SKM-1 treated with dmso at 0.1 percent for 144 hours (cell line): Measurements from ENCODE around the gene VTN.
"Not testable (repeated sequence)": the region's sequence is repeated elsewhere in the genome, so short reads cannot be mapped to it uniquely, and the experiment has no call there.

Source experiments
- DNase-seq: peaks from one replicate; lab custom pipeline; 2025; ENCODE audit not compliant: unreplicated experiment; lab: John Stamatoyannopoulos, UW

VTN gene

DNA sequence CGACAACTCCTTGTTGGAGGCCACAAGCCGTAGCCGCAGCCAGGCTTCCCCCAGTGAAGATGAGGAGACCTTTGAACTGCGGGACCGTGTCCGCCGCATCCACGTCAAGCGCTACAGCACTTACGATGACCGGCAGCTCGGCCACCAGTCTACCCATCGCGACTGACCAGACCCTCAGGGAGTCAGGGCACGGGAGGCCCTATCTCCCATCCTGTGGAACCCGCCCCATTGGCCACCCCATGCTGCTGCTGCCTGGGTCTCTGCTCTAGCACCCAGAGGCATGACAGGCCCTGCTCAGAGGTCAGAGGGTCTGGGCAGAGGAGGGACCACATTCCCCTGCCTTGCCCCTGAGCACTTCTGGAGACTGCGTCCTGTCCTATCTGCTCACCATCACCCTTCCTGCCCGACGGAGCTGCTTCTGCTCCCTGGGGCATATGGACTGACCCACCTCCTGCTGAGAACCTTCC, 25.6 kb downstream of the VTN start:
- DNase-seq, result no peak

DNA sequence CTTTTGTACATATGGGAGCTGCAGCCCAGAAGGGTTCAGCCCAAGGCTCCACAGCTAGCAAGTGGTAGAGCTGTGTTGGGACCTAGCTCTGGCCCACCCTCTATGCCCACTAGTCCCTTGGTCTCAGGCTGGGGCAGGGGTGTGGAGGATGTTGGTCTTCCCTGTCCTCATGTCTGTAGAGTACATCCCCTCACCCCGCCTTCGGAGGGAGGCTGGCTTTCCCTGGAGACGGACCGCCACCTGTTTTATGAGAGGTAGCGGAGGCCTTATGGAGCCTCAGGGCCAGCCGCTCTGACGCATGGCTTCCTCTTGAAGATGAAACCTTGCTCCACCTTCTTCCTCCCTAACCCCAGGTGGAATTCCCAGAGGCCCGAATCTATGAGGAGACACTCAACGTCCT, 26.1 kb downstream of the VTN start:
- DNase-seq, result no peak

DNA sequence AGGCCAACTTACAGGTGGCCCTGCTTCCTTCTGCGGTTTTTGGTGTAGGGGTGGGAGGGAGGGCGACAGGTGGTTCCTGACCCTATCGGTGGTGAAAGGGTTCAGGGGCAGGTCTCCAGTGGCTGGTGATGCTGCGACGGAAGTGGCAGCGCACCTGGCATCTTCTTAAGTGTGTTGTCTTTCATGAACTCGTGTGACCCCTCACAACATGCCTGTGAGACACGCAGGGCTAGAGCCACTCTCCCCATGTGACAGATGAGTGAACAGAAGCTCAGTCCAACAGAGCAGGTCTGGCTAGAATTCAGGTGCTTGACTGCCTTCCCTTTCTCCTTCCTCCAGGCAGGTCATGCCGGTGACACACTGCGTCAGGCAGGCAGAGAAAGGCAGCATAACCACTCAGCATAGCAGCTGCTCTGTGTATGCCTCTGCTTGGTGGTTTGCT, 26.6 kb downstream of the VTN start:
- no peak for DNase-seq

DNA sequence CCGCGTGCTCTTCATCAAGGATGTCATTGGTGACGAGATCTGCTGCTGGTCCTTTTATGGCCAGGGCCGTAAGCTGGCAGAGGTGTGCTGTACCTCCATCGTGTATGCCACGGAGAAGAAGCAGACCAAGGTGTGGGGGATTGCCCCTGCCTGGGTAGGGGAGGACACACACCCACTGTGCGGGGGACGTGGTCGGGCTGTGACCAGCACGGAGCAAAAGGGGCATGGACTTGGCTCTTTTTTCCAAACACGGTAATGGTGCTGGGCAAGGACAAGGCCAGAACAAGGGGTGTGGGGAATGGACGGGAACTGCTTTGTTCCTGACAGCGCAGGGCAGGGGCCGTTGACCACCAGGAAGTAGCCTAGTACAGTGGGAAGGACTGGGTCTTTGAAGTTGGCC, 27.8 kb downstream of the VTN start:
- no peak for DNase-seq

DNA sequence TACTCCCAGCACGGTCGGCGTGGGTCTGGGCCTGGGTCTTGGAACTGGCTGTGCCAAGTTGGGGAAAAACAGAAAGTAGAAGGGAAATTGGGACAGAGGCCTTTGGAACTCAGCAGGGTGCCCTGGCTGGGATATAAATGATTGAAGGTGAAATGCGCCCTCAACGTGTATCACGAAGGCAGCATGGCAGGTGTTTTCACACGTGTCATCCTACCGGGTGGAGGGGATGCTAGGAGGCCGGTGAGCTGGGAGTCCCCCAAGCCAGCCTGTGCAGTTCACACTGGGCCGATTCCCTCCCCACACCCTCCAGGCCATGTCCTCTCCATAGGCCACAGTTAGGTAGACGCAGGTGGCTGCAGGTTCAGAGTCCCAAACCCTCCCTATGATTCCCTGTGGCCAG, 28.6 kb downstream of the VTN start:
- DNase-seq, result no peak

DNA sequence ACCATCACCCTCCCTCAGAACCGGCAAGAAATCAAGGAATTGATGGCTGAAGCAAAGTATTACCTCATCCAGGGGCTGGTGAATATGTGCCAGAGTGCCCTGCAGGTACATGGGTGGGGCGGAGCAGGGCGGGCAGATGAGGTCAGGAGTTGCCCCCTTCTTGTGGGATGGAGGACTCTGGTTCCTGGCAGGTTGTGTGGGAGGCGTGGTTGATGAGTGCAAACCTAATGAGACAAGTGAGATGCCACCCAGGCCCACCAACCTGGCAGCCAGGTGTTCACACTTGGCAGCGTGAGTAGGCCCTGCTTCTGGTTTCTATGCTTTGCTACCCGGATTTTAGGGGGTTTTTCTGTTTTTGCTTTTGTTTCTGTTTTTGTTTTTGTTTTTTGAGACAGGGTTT, 29.7 kb downstream of the VTN start:
- DNase-seq, result no peak

DNA sequence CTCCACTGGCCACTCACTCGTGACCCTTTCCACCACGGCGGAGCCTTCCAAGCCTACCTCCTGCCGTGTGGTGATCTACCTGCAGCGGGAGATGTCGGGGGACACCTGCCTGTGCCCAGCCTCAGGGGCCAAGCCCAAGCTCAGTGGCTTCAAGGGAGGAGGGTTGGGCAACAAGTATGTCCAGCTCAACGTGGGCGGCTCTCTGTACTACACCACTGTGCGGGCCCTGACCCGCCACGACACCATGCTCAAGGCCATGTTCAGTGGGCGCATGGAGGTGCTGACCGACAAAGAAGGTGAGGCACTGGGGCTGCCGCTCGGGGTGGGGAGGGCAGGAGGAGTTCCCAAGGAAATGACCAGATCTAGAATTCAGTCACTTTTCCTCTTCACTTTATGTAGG, 30.7 kb downstream of the VTN start:
- DNase-seq, result no peak

DNA sequence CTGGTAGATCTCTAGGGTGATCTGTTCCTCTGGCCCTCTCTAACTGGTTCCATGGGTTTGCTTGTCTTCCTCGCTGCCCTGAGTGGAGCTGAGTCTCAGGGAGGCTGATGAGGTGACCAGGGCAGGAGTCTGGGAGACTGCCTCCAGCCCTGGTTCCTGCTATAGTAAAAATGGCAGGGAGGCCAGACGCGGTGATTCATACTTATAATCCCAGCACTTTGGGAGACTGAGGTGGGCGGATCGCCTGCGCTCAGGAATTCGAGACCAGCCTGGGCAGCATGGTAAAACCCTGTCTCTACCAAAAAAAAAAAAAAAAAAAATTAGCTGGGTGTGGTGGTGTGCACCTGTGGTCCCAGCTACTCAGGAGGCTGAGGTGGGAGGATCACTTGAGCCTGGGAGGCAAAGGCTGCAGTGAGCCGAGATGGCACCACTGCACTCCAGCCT, 31.3 kb downstream of the VTN start:
- DNase-seq, result not testable (repeated sequence)

DNA sequence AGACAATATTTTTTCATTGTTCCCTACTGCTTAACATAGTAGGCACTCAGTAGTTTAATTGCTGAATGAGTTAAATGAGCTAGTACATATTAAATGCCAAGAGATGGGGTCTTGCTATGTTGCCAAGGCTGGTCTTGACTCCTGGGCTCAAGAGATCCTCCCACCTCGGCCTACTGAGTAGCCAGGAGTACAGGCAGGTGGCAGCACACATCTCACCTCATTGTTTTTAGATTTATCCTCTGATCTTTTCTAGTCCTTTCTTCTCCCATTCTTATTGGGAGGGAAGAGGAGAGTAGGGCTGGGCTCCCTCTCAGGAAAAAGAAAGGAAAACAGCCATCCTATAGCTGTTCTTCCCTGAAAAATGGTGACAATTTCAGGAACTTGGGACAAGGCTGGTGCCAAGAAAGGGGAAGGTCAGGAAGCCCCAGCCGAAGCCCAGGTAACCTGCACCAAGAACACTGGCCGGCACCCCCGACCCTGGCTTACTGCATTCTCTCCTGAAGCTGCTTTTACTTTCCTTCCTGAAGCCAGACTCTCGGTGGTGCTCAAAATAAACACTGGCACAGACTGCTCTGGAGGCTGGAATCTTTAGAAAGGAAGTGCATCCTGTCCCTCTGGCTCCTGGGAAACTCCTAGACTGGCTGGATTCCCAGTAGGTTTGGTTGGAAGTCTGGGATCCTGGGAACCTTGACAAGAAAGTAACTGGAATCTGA, 31.9 kb downstream of the VTN start:
- no peak for DNase-seq

DNA sequence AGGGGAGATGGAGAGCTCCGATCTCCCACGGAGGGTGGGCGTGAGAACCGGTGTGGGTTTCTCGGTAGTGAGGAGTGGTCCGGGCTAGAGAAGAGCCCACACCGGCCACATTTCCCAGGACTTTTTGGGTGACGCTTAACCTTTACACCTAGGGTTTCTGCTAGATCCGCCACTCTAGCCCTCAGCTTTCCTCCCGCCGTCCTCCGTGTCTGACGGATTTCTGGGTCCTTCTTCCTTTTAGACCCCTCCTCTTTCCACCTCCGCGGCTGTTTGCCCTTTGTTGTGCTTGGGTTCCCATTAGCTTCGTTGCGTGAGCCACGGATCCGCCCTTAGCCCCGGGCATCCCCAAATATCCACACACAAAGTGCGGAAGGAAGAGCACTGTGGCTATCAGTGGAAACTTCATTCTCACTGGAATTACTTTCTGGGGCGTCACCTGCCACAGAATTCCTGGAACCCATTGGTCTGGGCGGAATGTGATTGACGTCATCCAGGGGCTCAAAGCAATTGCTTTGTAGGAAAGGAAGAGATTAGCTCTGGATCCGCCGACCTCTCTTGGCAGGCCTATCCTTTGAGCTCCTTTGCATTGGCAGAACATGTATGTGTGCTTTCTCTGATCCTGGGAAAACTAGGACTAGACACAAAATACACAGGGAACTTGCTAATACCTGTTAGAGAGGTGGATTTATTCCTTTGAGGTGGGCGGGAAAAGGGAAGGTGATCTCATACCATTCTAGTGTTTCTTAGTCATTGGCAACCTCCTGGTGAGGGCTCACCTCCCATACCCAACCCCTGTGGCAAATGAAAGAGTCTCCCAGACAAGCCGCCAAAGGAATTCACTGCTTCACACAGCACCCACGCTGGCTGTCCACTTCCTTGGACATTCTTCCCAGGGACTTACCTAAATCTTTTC, 33.9 kb downstream of the VTN start:
- no peak for DNase-seq

DNA sequence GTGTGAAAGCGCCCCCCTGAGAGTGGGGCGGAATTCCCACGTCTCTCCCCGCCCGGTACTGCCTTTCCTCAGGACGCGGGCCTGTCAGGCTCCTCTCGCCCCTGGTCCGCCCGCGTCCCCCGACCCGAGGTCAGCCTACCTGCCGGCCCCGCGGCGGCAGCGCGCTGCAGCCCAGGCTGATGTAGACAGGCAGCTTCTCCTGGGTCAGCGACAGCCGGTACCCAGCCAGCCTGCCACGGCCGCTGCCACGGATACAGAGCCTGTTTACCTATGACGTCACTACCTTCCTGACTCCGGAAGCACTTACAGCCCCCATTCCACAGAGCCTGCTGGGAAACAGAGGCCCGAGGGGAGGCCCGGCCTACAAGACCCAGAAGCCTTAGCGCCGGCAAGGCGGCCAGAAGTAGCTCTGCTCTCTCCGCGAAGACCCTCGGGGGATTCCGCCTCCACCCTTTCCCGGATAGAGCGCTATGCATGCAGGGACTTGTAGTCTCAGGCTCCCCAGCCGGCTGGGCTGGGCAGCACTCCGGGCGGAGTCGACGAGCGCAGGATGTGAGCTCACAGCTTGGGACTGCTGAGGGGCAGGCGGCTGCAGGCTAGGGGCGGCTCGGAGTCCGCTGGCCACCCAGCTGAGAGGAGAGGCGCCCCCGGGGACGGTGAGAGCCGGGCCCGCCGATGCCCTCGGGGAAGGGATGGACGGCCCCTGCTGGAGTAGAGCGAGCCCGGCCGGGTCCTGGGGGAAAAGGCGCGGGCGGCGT, 34.7 kb downstream of the VTN start, which contains the start of the genes IFT20 and TNFAIP1:
Gene IFT20, minus strand, starts transcription at position 272 of the 758 bp plus-strand sequence. CDS start 3,487 bp downstream, outside the sequence.
Gene TNFAIP1, plus strand, starts transcription at position 561 of the 758 bp plus-strand sequence. CDS start 3,761 bp downstream, outside the sequence.
- DNase-seq, result peak; percentile 99

DNA sequence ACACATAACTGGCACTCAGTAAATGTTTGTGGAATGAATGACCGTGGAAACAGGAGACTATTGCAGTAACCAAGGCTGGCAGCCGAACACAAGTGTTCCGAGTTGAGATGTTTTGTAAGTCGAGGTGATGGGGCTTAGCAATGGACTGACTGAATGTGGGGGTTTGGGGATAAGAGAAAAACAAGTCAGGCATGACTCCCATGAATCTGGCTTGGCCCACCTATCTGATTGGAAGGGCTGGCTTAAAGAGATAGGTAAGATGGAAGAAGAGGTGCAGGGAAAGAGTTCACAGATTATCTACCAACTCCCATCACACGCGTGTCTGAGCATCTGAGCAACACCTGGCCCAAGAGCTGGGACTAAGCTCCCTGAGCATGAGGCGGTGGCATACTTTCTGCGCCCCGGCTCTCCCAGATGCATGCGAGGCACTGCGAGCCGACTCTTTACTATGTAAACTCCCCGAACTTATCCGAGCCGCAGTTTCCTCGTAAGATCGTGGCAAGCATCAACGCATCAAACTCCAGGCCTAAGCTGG, 35.4 kb downstream of the VTN start:
- no peak for DNase-seq

DNA sequence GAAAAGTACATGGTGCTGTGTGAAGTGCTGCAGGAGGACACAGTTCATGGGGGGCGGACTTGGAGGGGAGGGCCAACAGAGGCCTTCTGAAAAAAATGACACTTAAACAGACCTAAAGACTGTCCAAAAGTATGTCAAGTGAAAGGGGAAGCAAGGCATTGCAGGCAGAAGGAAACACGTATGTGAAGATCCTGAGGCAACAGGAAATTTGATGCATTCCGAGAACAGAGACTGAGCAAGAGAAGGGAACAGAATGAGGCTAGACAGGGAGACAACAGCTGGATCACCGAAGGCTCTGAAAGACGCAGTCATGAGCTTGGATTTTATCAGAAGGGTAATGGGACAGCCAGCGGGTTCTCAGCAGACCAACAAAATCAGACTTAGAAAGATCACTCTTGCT, 35.9 kb downstream of the VTN start:
- DNase-seq, result no peak

DNA sequence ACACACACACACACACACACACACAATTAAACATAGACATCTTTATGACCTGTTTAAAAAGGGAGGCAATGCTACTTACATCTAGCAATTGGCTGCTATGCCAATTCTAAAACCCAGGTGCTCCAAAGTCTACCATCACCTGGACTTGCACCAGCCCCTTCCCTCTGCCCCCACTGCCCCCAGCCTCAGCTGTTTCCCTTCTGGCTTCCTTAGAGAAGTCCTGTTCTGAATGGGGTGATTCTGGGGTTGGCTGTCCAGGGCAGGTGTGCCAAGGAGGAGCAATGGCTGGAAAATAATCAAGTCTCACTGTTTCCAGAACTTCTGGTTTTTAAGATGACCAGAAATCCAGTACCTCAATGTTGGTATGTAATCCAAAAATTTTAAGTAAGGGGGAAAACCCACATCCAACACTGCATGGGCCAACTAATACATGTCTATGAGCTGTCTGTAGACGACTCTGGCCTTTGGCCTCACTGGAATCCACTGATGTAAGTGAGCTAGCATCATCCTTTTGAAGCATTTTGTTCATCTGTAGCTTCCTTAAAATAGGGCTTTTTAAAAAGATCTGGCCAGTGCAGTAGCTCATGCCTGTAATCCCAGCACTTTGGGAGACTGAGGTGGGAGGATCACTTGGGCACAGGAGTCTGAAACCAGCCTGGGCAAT, 36.9 kb downstream of the VTN start:
- DNase-seq, result no peak

DNA sequence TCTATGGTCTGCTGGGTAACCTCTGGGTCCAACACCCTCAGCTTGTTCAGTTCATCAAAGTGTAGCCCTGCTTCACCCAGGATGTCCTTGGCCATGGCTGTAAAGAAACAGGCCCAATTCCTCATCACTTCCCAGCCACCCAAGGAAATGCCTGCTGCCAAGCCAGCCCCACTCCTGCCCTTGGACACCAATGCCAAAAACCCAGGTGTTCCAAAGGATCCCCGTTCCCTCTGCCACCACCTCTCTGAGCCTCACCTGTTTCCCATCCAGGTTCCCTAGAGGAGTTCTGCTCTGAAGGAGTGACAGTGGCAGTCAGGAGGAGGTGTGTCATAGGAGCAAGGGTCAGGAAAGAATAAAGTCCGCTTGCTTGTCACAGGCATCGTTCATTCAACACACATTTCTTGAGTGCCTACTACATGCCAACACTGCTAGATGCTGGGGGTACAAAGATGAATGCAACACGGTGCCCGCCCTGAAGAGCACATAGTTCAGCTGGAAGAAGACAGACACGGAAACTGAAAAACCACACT, 38.2 kb downstream of the VTN start:
- no peak for DNase-seq

DNA sequence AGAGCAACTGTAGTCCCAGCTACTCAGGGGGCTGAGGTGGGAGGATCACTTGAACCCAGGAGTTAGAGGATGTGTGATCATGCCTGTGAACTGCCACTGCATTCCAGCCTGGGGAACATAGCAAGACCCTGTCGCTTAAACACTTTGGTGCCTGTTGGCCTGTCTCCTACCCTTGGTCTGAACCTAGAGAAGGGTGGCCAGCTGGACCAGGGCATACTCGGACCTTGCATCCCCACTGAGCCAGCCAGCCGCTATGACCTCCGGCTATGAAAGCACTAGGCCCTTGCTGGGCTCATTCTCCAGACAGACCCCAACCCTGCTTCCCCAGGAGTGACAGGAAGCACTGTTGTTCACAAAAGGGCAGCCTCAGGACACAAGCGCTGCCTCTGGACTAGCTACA, 39.4 kb downstream of the VTN start:
- no peak for DNase-seq

DNA sequence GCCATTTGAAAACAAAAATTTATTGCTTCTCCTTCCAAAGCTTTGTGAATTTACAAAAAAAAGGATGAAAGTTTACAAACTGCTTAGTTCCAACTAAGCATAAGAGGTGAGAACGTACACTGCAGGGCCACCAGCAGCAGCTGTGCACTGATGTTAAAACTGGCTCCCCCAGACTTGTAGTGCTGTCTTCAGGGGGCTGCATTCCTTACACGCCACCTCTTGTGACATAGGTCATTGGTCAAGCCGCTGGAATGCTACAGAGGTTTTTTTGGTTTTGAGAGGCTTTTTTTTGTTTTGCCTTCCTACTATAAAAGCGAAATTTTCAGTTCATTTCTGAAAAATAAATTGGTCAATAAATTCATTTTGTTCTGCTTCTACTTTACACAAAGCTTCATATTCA, 41.8 kb downstream of the VTN start:
- no peak for DNase-seq

DNA sequence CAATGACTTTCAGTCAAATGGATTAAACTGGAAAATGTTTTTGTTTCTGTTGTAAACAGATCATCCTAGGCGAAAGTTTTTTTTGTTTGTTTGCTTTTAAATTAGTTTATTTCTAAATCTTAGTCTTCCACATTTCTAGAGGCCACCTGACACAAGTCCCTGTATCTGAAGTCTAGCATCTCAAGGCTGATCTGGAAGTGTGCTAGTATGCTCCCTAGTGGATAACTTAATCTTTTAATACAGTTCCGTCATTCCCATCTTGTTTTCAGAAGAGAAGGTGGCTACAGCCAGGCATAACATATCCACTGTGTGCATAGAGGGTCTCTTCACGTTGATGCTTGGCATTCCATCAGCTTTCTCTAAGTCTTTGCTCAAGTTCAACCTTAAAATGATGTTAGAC, 42.4 kb downstream of the VTN start:
- DNase-seq, result no peak

DNA sequence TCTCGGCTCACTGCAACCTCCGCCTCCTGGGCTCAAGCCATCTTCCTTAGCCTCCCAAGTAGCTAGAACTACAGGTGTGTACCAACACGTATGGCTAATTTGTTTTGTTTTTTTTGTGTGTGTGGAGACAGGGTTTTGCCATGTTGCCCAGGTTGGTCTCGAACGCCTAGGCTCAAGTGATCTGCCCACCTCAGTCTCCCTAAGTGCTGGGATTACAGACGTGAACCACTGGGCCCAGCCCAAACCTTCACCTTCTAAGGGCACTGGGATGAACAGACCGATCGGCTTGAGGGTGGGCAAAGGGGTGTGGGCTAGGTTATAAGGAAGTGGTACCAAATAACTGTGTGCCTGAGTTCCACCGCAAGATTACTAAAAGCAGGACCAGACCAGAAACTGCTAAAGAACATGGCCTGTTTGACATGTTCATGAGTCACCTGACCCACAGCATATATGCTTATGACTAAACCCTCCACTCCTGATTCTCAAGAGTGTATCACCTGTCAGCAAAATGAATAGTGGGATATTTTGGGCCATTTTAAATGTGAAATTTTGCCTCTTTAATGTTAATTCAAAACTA, 43.0 kb downstream of the VTN start:
- no peak for DNase-seq

DNA sequence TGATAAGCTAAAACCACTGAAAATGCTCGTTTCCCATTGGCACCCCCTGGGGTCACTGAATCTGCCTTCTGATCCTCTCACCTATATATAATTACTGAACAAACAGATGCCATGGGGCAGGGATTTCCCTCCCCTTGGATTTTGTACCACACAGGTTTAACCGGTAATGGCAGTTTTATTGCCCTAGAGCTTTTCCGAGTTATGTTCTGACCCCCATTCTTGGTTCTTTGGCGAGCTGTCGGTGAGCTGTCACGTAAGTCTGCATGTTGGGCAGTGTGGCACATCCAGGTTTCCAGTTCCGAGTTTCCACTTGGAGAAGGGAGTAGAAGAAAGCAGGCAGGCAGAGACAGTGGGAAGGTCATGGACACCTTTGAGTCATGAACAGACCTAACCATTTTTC, 44.0 kb downstream of the VTN start:
- DNase-seq, result no peak
